HG03571 (cell line): ENCODE results near the gene OR5H14.
"Not testable (repeated sequence)": the region's sequence is repeated elsewhere in the genome, so short reads cannot be mapped to it uniquely, and the experiment has no call there.

Source experiments
- ATAC-seq: cut with Tn5 transposase; IDR thresholded peaks from one replicate; pipeline ENCODE4 v1.9.1; 2021; ENCODE audit not compliant: unreplicated experiment

OR5H14 gene

DNA sequence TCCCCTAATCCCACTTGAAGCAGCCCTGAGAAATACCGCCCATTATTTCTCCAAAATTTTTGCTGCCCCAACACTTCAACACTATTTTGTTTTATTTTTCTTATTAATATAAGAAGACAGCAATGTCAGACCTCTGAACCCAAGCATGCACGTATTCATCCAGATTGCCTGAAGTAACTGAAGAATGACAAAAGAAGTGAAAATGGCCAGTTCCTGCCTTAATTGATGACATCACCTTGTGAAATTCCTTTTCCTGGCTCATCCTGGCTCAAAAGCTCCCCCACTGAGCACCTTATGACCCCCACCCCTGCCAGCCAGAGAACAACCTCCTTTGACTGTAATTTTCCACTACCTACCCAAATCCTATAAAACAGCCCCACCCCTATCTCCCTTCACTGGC, 49.0 kb downstream of the OR5H14 start:
- not testable (repeated sequence) for ATAC-seq

DNA sequence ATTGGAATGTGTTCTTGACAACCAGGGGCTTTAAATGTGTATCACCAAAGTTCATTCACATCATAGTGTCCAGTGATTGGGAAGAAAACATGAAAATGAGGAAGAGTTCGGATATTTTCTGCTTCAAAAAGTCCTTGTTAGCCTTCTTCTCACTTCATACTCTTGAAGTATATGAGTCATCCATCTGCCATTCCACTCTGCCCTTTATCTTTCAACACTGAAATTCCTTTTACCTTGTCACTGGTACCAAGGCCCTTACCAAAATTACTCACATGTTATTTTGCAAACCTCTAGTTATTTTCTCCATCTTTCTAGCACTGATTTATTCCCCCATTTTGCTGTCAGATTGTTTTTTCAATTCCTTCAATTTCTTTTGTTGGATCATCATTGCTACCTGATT, 51.7 kb downstream of the OR5H14 start:
- ATAC-seq: no peak
